Measurements from ENCODE around the gene SLC25A43.

GRCh38 chrX:119502727-119503483, 103.8 kb downstream of the SLC25A43 start:
- TF ChIP-seq CTCF (IDR thresholded peaks at IDR 0.05; ENCODE audit: poor library complexity) (no peak), EZH2 (IDR thresholded peaks at IDR 0.05; ENCODE audit: borderline replicate concordance) (no peak)
